ENCODE results near the gene SH2D2A. TPM values are rescaled to one million over a fixed set of nuclear protein-coding genes. Genes with fewer than 3 reads are reported as not detected.
"Not testable (repeated sequence)": the region's sequence is repeated elsewhere in the genome, so short reads cannot be mapped to it uniquely, and the experiment has no call there.

The SH2D2A gene
- total RNA-seq, 1 donor from 2014 or later = 2.3 TPM

- Mint-ChIP-seq H3K27ac (no peak overlapping the region), H3K4me3 (no peak overlapping the region), H3K27me3 (no peaks in the 10 kb centered on the region), H3K4me1 (peaks cover 1% of the 10 kb centered on the region), H3K9me3 (no peaks in the 10 kb centered on the region), H3K36me3 (ENCODE audit: low read depth) (no peaks in the 10 kb centered on the region)
- intact Hi-C loops (cut with micrococcal nuclease) = no loop called here
- ChIA-PET CTCF (no interaction called here), POLR2A (interaction anchor here (0.6 to 1.7 kb wide), 3 partner anchors 9 to 263 kb away, joined by 4 to 10 read pairs (median 4); partner anchors contain the start of genes HDGF and ISG20L2)
- no peak for DNase-seq
- no peak for ATAC-seq (ENCODE audit: low read depth)
- TF ChIP-seq CTCF (IDR thresholded peaks at IDR 0.05) = no peak
These were observed 55.9 kb downstream of the SH2D2A start for GRCh38 chr1:156760796-156761104.

GRCh38 chr1:156760092-156760795, 56.4 kb downstream of the SH2D2A start:
- Mint-ChIP-seq H3K27ac (no peak overlapping the region), H3K36me3 (ENCODE audit: low read depth) (no peaks in the 10 kb centered on the region), H3K27me3 (no peaks in the 10 kb centered on the region), H3K4me1 (peaks cover 6% of the 10 kb centered on the region), H3K9me3 (no peaks in the 10 kb centered on the region), H3K4me3 (no peak overlapping the region)
- ChIA-PET CTCF (no interaction called here), POLR2A (interaction anchor here (1.5 to 1.7 kb wide), 2 partner anchors 9 to 31 kb away, joined by 4 to 10 read pairs; partner anchors contain the start of genes HDGF and ISG20L2)
- intact Hi-C loops (cut with micrococcal nuclease) = no loop called here
- no peak for DNase-seq
- no peak for ATAC-seq (ENCODE audit: low read depth)
- TF ChIP-seq CTCF (IDR thresholded peaks at IDR 0.05) = no peak

GRCh38 chr1:156757572-156758253, 58.9 kb downstream of the SH2D2A start:
- POLR2A ChIA-PET = interaction anchor here (2.2 kb wide), 1 partner anchor 9 kb away, joined by 8 read pairs; the partner anchor contains the start of gene PRCC
- ATAC-seq (ENCODE audit: low read depth); intact Hi-C loops (cut with micrococcal nuclease); H3K4me3 Mint-ChIP-seq; DNase-seq; H3K36me3 Mint-ChIP-seq (ENCODE audit: low read depth); H3K9me3 Mint-ChIP-seq; H3K27ac Mint-ChIP-seq; H3K27me3 Mint-ChIP-seq: not testable (repeated sequence)
- CTCF ChIA-PET = interaction anchor here (1.4 kb wide), 1 partner anchor 68 kb away, joined by 3 read pairs; no protein-coding TSS in a partner anchor
- H3K4me1 Mint-ChIP-seq = peaks cover 20% of the 10 kb centered on the region

GRCh38 chr1:156756355-156756754, 60.3 kb downstream of the SH2D2A start:
- Mint-ChIP-seq H3K27me3 (no peaks in the 10 kb centered on the region), H3K36me3 (ENCODE audit: low read depth) (peaks cover 1% of the 10 kb centered on the region), H3K4me3 (no peak overlapping the region), H3K4me1 (peaks cover 26% of the 10 kb centered on the region), H3K9me3 (no peaks in the 10 kb centered on the region), H3K27ac (no peak overlapping the region)
- intact Hi-C loops (cut with micrococcal nuclease) = no loop called here
- ChIA-PET POLR2A (interaction anchor here (0.7 to 1.5 kb wide), 4 partner anchors 10 to 96 kb away, joined by 4 read pairs; partner anchors contain the start of genes ISG20L2, METTL25B and PRCC), CTCF (interaction anchor here (1.4 to 1.9 kb wide), 2 partner anchors 30 to 67 kb away, joined by 3 to 9 read pairs; no protein-coding TSS in a partner anchor)
- no peak for DNase-seq
- ATAC-seq (ENCODE audit: low read depth) = no peak
- TF ChIP-seq CTCF (IDR thresholded peaks at IDR 0.05) = no peak

Other genes starting within 250 kb of the SH2D2A start
- gene IQGAP3, start 244.3 kb downstream of the SH2D2A start, total RNA-seq = 0.22 and 0.29 TPM in 2 replicates
- 19.6 TPM in 2 replicates for gene TTC24, start 237.1 kb downstream of the SH2D2A start, total RNA-seq
- gene NAXE, start 225.1 kb downstream of the SH2D2A start, total RNA-seq = 75.6 and 84.5 TPM in 2 replicates
- gene GPATCH4, start 215.4 kb downstream of the SH2D2A start, total RNA-seq = 64.6 and 71.8 TPM in 2 replicates
- not detected in 2 replicates for gene HAPLN2, start 197.4 kb downstream of the SH2D2A start, total RNA-seq
- 0.27 and 0.51 TPM in 2 replicates for gene BCAN, start 174.7 kb downstream of the SH2D2A start, total RNA-seq
- gene NES, start 139.4 kb downstream of the SH2D2A start, total RNA-seq = not detected in 2 replicates
- gene CRABP2, start 111.3 kb downstream of the SH2D2A start, total RNA-seq = 0.55 and 0.66 TPM in 2 replicates
- gene METTL25B, start 88.4 kb downstream of the SH2D2A start, total RNA-seq = 54.5 and 56.7 TPM in 2 replicates
- gene ISG20L2, start 88.1 kb downstream of the SH2D2A start, total RNA-seq = 50.8 and 53.0 TPM in 2 replicates
- 65.8 and 83.7 TPM in 2 replicates for gene MRPL24, start 75.8 kb downstream of the SH2D2A start, total RNA-seq
- 107 and 113 TPM in 2 replicates for gene HDGF, start 65.2 kb downstream of the SH2D2A start, total RNA-seq
- 80.4 and 81.4 TPM in 2 replicates for gene PRCC, start 49.3 kb downstream of the SH2D2A start, total RNA-seq
- not detected in 2 replicates for gene INSRR, start 42.3 kb upstream of the SH2D2A start, total RNA-seq
- gene NTRK1, start 44.0 kb upstream of the SH2D2A start, total RNA-seq = 0.11 TPM in 1 of 2 replicates, not detected in the other
- gene PEAR1, start 76.9 kb upstream of the SH2D2A start, total RNA-seq = not detected in 2 replicates
- gene LRRC71, start 103.8 kb upstream of the SH2D2A start, total RNA-seq = not detected in 2 replicates
- gene ARHGEF11, start 228.9 kb upstream of the SH2D2A start, total RNA-seq = 0.95 and 1.8 TPM in 2 replicates